ENCODE results near the gene TCF20. TPM values are rescaled to one million over a fixed set of nuclear protein-coding genes. Genes with fewer than 3 reads are reported as not detected.

Gene TCF20
- total RNA-seq: 10 to 100 TPM; 62.4 to 68.4 TPM

- Mint-ChIP-seq H3K4me3 (peak within 1 kb of the TSS; percentile 92), H3K27me3 (no peaks in the 10 kb centered on the region), H3K36me3 (peaks cover 14% of the 10 kb centered on the region), H3K4me1 (peaks cover 28% of the 10 kb centered on the region), H3K27ac (peak within 1 kb of the TSS; percentile 82), H3K9me3 (no peaks in the 10 kb centered on the region)
- peak; percentile 83 for DNase-seq
Observed at GRCh38 chr22:42270510-42271190, at the start of gene TCF20. TCF20 (minus strand) TSS chr22:42270653; CDS start chr22:42215305, 55,348 bp downstream.

DNA sequence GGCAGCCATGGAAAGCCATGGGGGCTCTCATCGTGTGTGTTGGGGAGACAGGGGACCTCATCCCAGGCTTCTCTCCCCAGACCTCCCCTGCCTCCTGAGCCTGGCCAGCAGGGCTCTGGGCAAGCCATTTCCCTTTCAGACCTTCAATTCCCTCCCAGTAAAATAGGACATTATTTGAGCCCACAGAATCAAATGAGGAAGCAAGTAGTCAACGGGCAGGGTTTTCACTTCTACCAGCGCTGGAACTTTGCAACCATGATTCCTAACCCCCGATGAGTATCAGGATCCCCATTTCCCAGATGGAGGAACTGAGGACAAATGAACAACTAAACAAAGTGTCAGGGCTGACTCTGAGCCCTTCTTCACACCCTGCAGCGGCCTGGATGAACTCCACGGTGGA lies 48.9 kb upstream of the TCF20 start:
- no peak overlapping the region for H3K27ac Mint-ChIP-seq

GRCh38 chr22:42318967-42319366 lies 48.5 kb upstream of the TCF20 start:
- Mint-ChIP-seq H3K27ac (no peak overlapping the region), H3K36me3 (no peaks in the 10 kb centered on the region), H3K27me3 (peaks cover 3% of the 10 kb centered on the region), H3K9me3 (no peaks in the 10 kb centered on the region), H3K4me1 (peaks cover 22% of the 10 kb centered on the region), H3K4me3 (no peak overlapping the region)
- DNase-seq: no peak

More for the DNA sequence above, 48.9 kb upstream of the TCF20 start:
- H3K4me1 Mint-ChIP-seq: peaks cover 22% of the 10 kb centered on the region
- DNase-seq: no peak
- H3K9me3 Mint-ChIP-seq: peaks cover under 1% of the 10 kb centered on the region
- H3K36me3 Mint-ChIP-seq: no peaks in the 10 kb centered on the region
- H3K4me3 Mint-ChIP-seq: no peak overlapping the region
- H3K27me3 Mint-ChIP-seq: peaks cover 3% of the 10 kb centered on the region

- no peak overlapping the region for H3K27ac Mint-ChIP-seq
- H3K4me1 Mint-ChIP-seq: peaks cover 29% of the 10 kb centered on the region
Observed at GRCh38 chr22:42317691-42318547, 47.5 kb upstream of the TCF20 start.

GRCh38 chr22:42317008-42317407 lies 46.6 kb upstream of the TCF20 start:
- H3K4me3 Mint-ChIP-seq: peak overlapping the region; percentile 30
- peak overlapping the region; percentile 19 for H3K27ac Mint-ChIP-seq
- DNase-seq: peak; percentile 65
- no peaks in the 10 kb centered on the region for H3K36me3 Mint-ChIP-seq
- H3K27me3 Mint-ChIP-seq: no peaks in the 10 kb centered on the region
- peaks cover 30% of the 10 kb centered on the region for H3K4me1 Mint-ChIP-seq
- H3K9me3 Mint-ChIP-seq: no peaks in the 10 kb centered on the region

More at GRCh38 chr22:42317691-42318547, 47.5 kb upstream of the TCF20 start:
- Mint-ChIP-seq H3K9me3 (no peaks in the 10 kb centered on the region), H3K4me3 (no peak overlapping the region), H3K27me3 (no peaks in the 10 kb centered on the region), H3K36me3 (no peaks in the 10 kb centered on the region)
- DNase-seq: no peak

GRCh38 chr22:42315392-42315756 lies 44.9 kb upstream of the TCF20 start:
- Mint-ChIP-seq H3K27ac (peak overlapping the region; percentile 6), H3K4me1 (peaks cover 38% of the 10 kb centered on the region), H3K36me3 (no peaks in the 10 kb centered on the region), H3K9me3 (no peaks in the 10 kb centered on the region), H3K27me3 (no peaks in the 10 kb centered on the region), H3K4me3 (no peak overlapping the region)
- DNase-seq: no peak

DNA sequence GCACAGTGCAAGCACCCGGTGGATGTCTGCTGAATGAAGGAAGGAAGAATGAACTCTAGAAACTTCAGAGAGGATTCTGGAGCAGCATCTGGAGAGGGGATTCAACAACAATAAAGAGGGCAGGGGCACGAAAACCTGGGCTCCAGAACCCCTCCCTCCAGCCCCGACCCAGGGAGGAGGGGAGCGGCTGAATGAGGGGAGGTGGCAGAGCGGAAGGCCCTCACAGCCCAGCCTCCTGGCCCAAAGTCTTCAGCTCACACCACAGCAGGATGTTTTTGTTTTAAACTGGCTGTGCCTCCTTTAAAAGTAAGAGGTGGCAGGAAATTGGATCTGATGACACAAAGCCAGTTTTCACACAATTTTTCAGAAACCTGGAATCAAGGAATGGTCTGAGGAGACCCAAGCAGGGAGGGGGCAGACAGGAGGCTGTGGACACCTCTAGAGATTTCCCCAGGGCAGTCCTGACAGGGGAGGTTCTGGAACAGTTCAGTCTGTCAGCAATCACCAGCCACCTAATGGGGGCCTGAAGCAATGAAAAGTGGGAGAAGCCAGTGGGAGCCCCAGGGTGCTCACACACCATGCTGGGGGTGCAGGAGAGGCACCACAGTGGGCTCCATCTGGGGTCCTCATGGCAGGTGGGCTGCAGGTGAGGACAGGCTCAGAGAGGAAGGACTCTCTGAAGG lies 44.4 kb upstream of the TCF20 start:
- no peak for DNase-seq
- Mint-ChIP-seq H3K36me3 (no peaks in the 10 kb centered on the region), H3K27ac (peak overlapping the region; percentile 6), H3K27me3 (no peaks in the 10 kb centered on the region), H3K4me3 (no peak overlapping the region), H3K9me3 (no peaks in the 10 kb centered on the region), H3K4me1 (peaks cover 44% of the 10 kb centered on the region)

GRCh38 chr22:42313804-42314581 lies 43.5 kb upstream of the TCF20 start:
- Mint-ChIP-seq H3K27ac (no peak overlapping the region), H3K36me3 (no peaks in the 10 kb centered on the region), H3K4me3 (no peak overlapping the region), H3K27me3 (no peaks in the 10 kb centered on the region), H3K9me3 (no peaks in the 10 kb centered on the region), H3K4me1 (peaks cover 52% of the 10 kb centered on the region)
- peak; percentile 39 for DNase-seq

- no peak overlapping the region for H3K27ac Mint-ChIP-seq
- H3K4me3 Mint-ChIP-seq: no peak overlapping the region
- DNase-seq: no peak
- no peaks in the 10 kb centered on the region for H3K27me3 Mint-ChIP-seq
- peaks cover 58% of the 10 kb centered on the region for H3K4me1 Mint-ChIP-seq
- no peaks in the 10 kb centered on the region for H3K36me3 Mint-ChIP-seq
- no peaks in the 10 kb centered on the region for H3K9me3 Mint-ChIP-seq
Observed at GRCh38 chr22:42313204-42313603, 42.8 kb upstream of the TCF20 start.

DNA sequence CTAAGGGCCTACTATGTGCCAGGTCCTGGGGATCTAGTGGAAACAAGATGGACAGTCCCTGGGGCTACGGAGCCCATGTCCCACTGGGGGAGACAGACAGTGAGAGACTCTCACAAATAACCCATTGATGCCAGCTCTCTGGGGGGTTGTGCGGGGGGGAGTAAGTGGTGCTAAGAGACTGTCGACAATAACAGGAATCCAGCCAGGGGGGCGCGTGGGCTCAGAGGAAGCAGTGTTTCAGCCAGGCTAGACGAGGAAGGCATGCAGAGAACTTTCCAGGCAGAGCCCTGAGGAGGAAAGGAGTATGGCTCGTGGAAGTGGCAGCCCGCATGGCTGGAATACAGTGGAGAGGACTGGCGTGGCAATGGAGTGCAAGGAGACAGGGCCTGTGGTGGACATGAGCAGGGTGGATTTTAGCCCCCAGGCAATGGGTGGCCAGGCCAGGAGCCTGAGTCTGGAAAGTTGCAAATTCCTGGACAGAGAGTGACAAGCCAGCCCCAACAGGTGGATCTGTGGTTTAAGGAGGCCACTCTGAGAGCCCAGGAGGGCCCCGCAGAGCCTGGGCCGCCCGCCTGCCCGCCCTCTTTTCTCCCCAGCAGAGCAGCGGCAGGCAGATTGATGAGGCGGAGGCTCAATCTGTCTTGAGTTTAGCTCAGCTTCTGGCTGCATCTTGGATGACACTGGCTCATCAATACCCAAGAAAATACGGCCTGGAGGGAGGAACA lies 40.0 kb upstream of the TCF20 start:
- Mint-ChIP-seq H3K4me1 (peaks cover 54% of the 10 kb centered on the region), H3K36me3 (no peaks in the 10 kb centered on the region)

GRCh38 chr22:42309865-42310264 lies 39.4 kb upstream of the TCF20 start:
- Mint-ChIP-seq H3K36me3 (no peaks in the 10 kb centered on the region), H3K4me1 (peaks cover 52% of the 10 kb centered on the region), H3K4me3 (no peak overlapping the region), H3K9me3 (no peaks in the 10 kb centered on the region), H3K27me3 (no peaks in the 10 kb centered on the region), H3K27ac (no peak overlapping the region)
- DNase-seq: no peak

More for the DNA sequence above, 40.0 kb upstream of the TCF20 start:
- no peaks in the 10 kb centered on the region for H3K9me3 Mint-ChIP-seq
- H3K27me3 Mint-ChIP-seq: no peaks in the 10 kb centered on the region
- H3K4me3 Mint-ChIP-seq: no peak overlapping the region
- no peak for DNase-seq
- H3K27ac Mint-ChIP-seq: no peak overlapping the region

GRCh38 chr22:42308892-42309468 lies 38.5 kb upstream of the TCF20 start:
- Mint-ChIP-seq H3K27me3 (no peaks in the 10 kb centered on the region), H3K9me3 (no peaks in the 10 kb centered on the region), H3K27ac (no peak overlapping the region), H3K36me3 (no peaks in the 10 kb centered on the region), H3K4me3 (no peak overlapping the region), H3K4me1 (peaks cover 53% of the 10 kb centered on the region)
- DNase-seq: no peak

- Mint-ChIP-seq H3K27ac (no peak overlapping the region), H3K36me3 (no peaks in the 10 kb centered on the region), H3K27me3 (no peaks in the 10 kb centered on the region), H3K4me1 (peaks cover 53% of the 10 kb centered on the region), H3K4me3 (no peak overlapping the region), H3K9me3 (no peaks in the 10 kb centered on the region)
- DNase-seq: no peak
Observed at GRCh38 chr22:42307806-42308563, 37.5 kb upstream of the TCF20 start.
